Measurements from ENCODE around the gene ACTL8.

The ACTL8 gene

GRCh38 chr1:17798799-17799382 is 43.8 kb downstream of the ACTL8 start:
- H3K4me3 ChIP-seq (ENCODE audit: low read length), result no peak overlapping the region
- no peak for TF ChIP-seq CTCF (conservative IDR thresholded peaks at IDR 0.05; ENCODE audit: low read depth, low read length)

DNA sequence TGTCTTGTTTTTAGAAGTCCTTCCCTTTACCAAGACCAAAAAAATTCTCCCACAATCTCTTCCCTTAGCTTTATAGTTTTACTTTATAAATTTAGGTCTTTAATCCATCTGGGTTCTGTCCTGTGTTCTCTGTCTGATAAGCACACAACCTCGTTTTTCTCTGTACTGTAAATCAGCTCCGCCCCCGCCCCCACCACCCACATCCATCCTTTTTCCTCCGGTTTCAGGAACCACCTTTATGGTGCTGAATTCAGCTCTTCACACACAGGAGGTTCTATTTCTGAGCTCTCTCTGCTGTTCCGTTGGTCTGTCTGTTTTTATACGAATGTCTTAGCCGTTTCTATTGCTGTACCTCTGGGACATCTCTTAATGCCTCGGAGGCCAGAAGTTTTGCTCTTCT is 44.5 kb downstream of the ACTL8 start:
- TF ChIP-seq CTCF (conservative IDR thresholded peaks at IDR 0.05; ENCODE audit: low read depth, low read length), result no peak
- no peak overlapping the region for H3K4me3 ChIP-seq (ENCODE audit: low read length)
- no peak for DNase-seq (ENCODE audit: low read depth)

More at GRCh38 chr1:17798799-17799382, 43.8 kb downstream of the ACTL8 start:
- DNase-seq (ENCODE audit: low read depth), result no peak

DNA sequence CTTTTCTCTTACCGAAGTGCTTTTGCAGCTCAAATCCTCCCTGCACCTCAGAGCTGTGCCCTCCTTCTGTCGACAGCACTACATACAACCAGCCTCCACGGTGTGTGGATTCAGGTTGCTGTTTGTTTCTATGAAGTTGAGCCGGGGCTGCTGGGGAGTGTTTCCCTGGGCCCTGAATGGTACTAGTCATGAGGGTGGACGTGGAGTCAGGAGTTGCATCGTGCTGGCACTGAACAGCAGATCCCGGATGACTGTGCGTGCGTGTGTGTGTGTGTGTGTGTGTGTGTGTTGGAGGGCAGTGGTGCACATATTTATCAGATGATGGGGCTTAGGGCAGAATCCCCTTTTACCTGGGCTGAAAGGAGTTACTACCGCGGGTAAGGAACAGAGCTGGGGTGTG is 47.0 kb downstream of the ACTL8 start:
- DNase-seq (ENCODE audit: low read depth), result no peak
- no peak overlapping the region for H3K4me3 ChIP-seq (ENCODE audit: low read length)
- no peak for TF ChIP-seq CTCF (conservative IDR thresholded peaks at IDR 0.05; ENCODE audit: low read depth, low read length)

- DNase-seq (ENCODE audit: low read depth), result no peak
- H3K4me3 ChIP-seq (ENCODE audit: low read length), result no peak overlapping the region
- TF ChIP-seq CTCF (conservative IDR thresholded peaks at IDR 0.05; ENCODE audit: low read depth, low read length), result no peak
These were observed 47.8 kb downstream of the ACTL8 start for GRCh38 chr1:17802945-17803344.

GRCh38 chr1:17805869-17806684 is 50.9 kb downstream of the ACTL8 start:
- TF ChIP-seq CTCF (conservative IDR thresholded peaks at IDR 0.05; ENCODE audit: low read depth, low read length), result no peak
- no peak for DNase-seq (ENCODE audit: low read depth)
- H3K4me3 ChIP-seq (ENCODE audit: low read length), result no peak overlapping the region

- no peak overlapping the region for H3K4me3 ChIP-seq (ENCODE audit: low read length)
- DNase-seq (ENCODE audit: low read depth), result no peak
- no peak for TF ChIP-seq CTCF (conservative IDR thresholded peaks at IDR 0.05; ENCODE audit: low read depth, low read length)
These were observed 53.7 kb downstream of the ACTL8 start for GRCh38 chr1:17808816-17809215.

GRCh38 chr1:17810668-17811067 is 55.5 kb downstream of the ACTL8 start:
- no peak overlapping the region for H3K4me3 ChIP-seq (ENCODE audit: low read length)
- TF ChIP-seq CTCF (conservative IDR thresholded peaks at IDR 0.05; ENCODE audit: low read depth, low read length), result no peak
- DNase-seq (ENCODE audit: low read depth), result no peak

Measured in retinal pigment epithelial cell (primary cell).